GM18909 (cell line): ENCODE data around the gene TEAD1.
A peak's percentile ranks its signal among the peaks of the same experiment; 100 is the strongest.

ENCODE experiments used
- ATAC-seq: cut with Tn5 transposase; IDR thresholded peaks from one replicate; pipeline ENCODE4 v1.9.1; 2021; ENCODE audit warnings: mild to moderate bottlenecking; ENCODE audit not compliant: unreplicated experiment, poor library complexity

Gene TEAD1

DNA sequence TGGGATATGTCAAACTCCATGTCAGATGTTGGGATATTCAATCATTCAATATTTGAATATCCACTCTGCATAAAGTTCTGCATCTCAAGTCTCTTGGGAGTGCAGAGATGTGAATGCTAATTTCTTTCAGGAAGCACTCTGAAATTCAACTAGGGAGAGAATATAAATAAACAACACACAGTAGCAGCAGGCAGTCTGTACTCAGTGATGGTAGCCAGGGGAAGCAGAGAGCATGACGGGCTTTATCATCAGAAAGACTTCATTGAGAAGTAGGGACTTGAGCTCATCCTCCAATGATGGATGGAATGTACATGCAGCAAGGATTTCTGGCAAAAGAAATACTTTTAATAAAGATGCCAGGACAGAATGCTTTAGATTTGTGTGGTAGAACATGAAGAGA is 9.8 kb upstream of the TEAD1 start:
- no peak for ATAC-seq

DNA sequence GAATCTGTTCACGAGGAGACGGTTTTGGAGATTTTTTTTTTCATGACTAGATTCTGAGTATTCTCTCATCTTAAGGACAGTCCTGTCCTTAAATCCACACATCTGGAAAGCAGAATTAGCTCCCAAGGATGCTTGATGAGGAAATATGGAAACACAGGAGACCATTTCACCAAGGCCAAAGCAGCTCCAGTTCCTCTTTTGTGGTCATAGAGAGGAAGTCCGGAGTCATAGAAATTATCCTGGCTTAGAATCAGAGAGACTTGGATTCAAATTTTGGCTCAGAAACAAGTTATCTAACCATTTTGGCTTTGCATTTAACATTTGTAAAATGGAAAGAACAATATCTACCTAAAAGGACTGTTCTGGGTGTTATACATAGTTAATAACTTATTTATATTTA is 7.3 kb upstream of the TEAD1 start:
- no peak for ATAC-seq

DNA sequence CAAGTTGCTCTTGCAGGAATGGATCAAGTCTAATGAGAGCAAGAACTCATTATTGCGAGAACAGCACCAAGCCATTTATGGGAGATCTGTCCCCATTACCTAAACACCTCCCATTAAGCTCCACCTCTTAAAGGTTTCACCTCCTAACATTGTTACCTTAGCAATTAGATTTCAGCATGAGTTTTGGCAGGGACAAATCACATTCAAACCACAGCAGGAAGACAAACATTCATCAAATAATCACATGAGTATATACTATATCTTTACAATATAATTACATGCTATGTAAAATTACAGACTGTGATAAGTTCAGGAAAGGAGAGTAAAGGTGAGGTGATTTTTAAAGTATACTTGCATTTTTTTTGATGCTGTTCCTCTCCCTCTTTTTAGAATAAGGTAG is 6.6 kb upstream of the TEAD1 start:
- no peak for ATAC-seq

- ATAC-seq, result no peak
Measured at GRCh38 chr11:12668166-12668565, 6.1 kb upstream of the TEAD1 start.

DNA sequence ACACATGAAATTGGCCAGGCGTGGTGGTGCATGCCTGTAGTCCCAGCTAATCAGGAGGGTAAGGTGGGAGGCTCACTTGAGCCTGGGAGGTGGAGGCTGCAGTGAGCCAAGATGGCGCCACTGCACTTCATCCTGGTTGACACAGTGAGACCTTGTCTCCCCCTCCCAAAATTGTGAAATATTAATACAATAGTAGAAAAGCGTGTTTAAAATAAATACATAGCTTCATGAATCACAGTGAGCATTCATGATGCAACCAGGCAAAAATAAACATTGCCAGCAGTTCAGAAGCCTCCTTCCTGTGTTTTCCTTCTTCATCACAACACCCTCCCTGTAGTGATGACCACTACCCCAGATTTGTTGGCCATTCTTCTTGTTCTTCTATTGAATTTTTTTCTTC is 4.3 kb upstream of the TEAD1 start:
- no peak for ATAC-seq

DNA sequence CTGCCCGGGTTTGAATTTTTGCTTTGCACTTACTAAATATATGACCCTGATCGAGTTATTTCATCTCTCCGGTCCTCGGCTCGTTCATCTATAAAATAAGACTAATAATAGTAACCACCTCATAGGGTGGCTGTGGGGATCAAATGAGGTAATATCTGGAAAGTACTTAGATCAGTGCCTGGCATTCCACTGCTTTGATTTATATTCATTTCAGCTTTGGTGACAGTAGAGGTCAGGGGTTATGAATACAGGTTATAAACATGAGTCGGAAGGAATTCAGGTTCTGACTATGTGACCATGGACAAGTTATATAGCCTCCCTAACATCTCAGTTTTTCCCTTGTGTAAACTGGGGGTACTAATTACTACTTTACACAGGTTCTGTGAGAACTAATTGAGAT is 2.9 kb upstream of the TEAD1 start:
- ATAC-seq, result no peak

DNA sequence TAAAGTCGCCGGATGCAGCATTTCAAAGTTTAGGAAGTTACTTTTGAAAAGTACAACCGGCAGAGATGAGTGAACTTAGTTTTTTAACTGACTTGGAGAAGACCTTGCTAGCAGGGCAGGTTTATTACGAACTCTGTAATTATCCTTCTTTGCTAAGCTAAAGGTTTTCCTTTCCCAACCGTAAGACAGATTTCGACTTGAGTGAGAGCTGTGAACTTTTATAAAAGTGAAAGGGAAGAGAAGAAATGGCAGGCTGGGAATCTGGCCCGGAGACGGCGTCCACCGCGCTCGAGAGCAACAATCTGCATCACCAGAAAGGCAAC is 659 bp upstream of the TEAD1 start:
- ATAC-seq, result no peak

DNA sequence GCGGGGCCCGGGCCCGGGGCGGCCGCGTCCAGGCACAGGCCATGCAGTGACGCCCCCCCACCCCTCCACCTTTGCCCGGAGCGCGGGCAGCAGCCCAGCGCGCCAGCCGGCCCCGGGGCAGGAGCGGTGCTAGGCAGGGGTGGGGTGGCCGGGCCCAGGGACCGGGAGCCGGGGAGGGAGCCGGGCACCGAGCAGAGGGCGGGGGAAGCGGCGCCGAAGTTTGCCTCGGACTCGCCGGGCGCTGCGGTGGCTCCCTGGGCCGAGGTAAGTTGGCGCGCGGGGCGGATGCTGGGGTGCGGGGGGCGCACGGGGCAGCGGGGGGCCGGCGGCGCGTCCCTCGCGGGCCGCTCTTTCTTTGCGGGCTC is 332 bp downstream of the TEAD1 start:
- ATAC-seq, result peak; percentile 29

DNA sequence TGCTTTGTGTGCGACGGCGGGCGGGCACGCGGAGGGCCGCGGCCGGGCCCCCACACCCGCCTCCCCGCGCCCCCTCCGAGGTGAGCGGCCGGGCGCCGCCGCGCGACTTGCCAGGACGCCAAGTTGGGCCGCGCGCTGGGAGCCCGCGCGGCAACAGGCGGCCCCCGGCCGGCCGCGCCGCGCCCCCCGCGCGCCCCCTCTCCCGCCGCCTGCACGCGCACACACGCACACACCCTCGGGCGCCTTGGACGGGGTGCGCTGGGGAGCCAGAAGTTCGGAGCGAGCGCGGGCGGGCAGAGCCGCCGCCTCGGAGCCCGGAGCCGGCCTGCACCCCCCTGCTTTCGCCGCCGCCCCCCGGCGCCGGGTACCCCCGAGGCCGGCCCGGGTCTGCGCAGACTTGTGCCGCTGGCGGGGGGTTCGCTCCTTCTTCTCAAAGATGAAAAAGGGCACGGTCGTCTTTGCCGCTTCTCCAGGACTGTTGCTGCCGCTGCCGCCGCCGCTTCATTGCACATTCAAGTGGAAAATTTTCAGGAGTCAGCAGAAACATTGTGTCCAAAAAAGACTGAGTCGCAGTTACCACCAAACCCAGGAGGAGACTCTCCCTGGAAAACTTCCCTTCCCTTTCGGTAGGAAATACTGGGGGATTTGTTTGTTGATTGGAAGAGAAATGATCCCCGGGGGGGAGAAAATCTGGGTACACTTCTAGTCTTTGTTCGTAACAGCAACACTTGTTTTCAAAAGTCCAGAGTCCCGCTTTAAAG is 895 bp downstream of the TEAD1 start:
- ATAC-seq, result peak; percentile 10

DNA sequence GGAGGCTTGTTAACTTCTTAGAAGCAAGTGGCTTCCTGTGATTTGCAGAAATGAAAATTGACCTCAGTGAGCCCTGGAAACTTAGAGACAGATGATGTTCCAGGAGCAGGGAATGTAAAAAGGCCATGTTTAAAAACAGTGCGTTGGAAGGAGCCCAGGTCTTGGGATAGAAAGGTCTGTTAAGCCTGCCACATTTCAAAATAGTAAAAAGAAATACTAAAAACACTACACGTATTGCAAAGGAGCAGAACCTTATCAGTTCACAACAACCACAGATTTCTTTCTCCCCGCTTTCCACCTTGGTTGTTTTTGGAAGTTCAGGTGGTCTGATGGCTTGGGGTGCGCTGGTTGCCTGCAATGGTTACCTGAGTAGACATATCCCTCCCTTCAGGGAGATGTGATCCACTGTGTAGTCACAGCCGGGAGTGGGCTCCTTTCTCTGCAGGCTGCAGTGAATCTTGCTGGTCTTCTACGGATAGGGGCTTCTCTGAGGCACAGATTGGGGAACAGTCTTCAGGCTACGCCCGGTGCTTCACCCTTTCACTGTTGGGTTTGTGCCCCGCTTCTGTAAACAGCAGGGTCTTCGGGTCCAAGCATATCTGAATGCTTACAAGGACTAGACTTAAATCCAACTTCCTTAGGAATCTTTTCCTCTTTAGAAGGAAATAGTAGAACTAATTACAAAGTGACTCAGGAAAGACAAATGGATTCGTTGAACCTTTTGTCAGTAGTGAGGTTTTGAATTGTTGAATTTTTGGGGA is 1.9 kb downstream of the TEAD1 start:
- ATAC-seq, result no peak

- ATAC-seq, result no peak
Measured at GRCh38 chr11:12677131-12677530, 2.9 kb downstream of the TEAD1 start.

DNA sequence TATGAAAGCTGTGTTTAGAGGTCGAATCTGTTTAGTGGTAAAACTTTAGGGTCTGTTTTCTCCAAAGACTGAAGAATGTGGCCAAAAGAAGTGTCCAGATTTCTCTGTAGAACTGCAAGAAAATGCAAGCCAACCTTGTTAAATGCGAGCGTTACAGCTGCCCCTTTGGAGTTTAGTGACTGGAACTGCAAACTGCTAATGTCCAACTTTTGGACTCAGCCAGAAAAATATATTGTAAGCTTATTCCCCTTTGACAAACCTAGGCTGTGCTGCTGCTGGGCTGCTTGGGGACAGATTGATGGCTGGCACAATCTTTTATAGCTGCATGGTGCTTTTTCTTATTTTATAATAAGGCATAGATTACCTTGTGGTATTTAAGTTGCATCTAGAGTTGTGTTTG is 3.9 kb downstream of the TEAD1 start:
- no peak for ATAC-seq

- no peak for ATAC-seq
Measured at GRCh38 chr11:12678991-12679390, 4.8 kb downstream of the TEAD1 start.

GRCh38 chr11:12679471-12679870 is 5.2 kb downstream of the TEAD1 start:
- no peak for ATAC-seq

DNA sequence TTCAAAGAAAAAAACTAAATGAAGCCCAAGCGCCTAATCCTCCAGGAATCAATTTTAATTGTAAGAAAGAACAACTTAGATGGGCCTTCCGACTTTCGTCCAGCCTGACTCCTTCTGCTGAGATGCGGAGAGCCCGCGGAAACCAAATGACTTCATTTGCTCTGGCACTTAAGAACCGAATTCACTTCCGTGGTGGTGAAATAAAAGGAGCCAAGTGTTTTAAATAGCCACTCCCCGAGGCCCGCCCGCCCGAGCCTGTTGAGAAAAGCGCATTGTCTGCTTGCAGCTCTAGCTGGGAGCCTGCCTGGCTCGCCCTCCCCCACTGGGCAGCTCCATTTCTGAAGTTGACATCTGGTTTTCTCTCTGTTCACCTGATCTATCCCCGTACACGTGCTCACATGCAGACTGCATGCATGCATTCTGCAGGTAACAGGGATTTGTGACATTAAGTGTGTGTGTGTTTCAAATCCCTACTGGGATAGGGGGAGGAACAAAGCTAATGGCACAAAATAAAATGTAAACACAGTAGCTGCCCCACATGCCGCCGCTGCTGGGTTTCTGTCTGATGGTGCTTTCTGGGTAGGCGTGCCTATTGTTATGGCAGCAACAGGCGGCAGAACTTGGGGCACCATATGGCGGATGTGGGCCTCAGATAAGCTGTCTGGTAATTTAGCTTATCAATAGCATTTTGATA is 6.2 kb downstream of the TEAD1 start:
- ATAC-seq, result no peak

GRCh38 chr11:12680940-12681258 is 6.7 kb downstream of the TEAD1 start:
- no peak for ATAC-seq

DNA sequence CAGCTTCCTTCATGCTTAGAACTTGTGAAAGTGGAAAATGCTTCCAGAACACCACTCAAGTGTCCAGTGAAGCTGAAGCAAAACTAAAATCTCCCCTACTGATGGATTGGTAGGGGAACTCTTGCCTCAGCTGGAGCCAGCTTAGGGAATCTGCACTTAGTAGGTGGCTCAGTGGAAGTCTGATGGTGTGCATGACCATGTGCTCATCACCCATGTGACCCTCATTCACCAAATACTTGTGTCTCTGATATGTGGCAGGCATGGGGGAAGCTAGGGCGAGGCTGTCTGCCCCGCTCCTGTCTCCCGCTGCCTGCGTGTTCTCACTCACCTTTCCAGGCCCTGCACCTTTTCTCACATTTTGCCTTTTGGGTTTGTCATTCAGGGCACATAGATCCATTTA is 7.2 kb downstream of the TEAD1 start:
- ATAC-seq, result no peak

GRCh38 chr11:12682288-12682687 is 8.1 kb downstream of the TEAD1 start:
- ATAC-seq, result no peak

- ATAC-seq, result no peak
Measured at GRCh38 chr11:12682737-12683500, 8.7 kb downstream of the TEAD1 start.

GRCh38 chr11:12683874-12684273 is 9.7 kb downstream of the TEAD1 start:
- no peak for ATAC-seq

GRCh38 chr11:12684315-12684714 is 10.1 kb downstream of the TEAD1 start:
- ATAC-seq, result no peak
